ENCODE results near the gene MYPN. TPM values are rescaled to one million over a fixed set of nuclear protein-coding genes. Genes with fewer than 3 reads are reported as not detected.

MYPN gene
- total and polyA plus RNA-seq, 2 experiments from 2014 or later, result not detected

DNA sequence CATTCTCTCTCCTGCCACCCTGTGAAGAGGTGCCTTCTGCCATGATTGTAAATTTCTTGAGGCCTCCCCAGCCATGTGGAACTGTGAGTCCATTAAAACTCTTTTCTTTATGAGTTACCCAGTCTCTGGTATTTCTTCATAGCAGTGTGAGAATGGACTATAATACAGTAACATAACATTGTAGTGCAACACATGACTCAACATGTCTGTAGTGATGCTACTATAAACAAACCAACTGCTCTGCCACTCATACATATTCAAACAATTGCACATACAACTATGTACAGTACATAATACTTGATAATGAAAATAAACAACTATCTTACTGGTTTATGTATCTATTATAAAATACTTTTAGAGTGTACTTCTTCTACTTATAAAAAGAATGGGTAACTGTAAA lies 115.5 kb downstream of the MYPN start (continued):
- TF ChIP-seq, protein P1, sequence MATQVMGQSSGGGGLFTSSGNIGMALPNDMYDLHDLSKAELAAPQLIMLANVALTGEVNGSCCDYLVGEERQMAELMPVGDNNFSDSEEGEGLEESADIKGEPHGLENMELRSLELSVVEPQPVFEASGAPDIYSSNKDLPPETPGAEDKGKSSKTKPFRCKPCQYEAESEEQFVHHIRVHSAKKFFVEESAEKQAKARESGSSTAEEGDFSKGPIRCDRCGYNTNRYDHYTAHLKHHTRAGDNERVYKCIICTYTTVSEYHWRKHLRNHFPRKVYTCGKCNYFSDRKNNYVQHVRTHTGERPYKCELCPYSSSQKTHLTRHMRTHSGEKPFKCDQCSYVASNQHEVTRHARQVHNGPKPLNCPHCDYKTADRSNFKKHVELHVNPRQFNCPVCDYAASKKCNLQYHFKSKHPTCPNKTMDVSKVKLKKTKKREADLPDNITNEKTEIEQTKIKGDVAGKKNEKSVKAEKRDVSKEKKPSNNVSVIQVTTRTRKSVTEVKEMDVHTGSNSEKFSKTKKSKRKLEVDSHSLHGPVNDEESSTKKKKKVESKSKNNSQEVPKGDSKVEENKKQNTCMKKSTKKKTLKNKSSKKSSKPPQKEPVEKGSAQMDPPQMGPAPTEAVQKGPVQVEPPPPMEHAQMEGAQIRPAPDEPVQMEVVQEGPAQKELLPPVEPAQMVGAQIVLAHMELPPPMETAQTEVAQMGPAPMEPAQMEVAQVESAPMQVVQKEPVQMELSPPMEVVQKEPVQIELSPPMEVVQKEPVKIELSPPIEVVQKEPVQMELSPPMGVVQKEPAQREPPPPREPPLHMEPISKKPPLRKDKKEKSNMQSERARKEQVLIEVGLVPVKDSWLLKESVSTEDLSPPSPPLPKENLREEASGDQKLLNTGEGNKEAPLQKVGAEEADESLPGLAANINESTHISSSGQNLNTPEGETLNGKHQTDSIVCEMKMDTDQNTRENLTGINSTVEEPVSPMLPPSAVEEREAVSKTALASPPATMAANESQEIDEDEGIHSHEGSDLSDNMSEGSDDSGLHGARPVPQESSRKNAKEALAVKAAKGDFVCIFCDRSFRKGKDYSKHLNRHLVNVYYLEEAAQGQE (IDR thresholded peaks at IDR 0.05; ENCODE audit: unreplicated experiment), result no peak
- TF ChIP-seq EZH2 (IDR thresholded peaks at IDR 0.05; ENCODE audit: low read depth, unreplicated experiment) (no peak), CREB1 (CRISPR knock-in tag; IDR thresholded peaks at IDR 0.05; ENCODE audit: low read depth) (no peak), ZNF114 (CRISPR knock-in tag; IDR thresholded peaks at IDR 0.05) (no peak), EZH2phosphoT487 (IDR thresholded peaks at IDR 0.05; ENCODE audit: unreplicated experiment) (no peak)
- TF ChIP-seq, protein P2, sequence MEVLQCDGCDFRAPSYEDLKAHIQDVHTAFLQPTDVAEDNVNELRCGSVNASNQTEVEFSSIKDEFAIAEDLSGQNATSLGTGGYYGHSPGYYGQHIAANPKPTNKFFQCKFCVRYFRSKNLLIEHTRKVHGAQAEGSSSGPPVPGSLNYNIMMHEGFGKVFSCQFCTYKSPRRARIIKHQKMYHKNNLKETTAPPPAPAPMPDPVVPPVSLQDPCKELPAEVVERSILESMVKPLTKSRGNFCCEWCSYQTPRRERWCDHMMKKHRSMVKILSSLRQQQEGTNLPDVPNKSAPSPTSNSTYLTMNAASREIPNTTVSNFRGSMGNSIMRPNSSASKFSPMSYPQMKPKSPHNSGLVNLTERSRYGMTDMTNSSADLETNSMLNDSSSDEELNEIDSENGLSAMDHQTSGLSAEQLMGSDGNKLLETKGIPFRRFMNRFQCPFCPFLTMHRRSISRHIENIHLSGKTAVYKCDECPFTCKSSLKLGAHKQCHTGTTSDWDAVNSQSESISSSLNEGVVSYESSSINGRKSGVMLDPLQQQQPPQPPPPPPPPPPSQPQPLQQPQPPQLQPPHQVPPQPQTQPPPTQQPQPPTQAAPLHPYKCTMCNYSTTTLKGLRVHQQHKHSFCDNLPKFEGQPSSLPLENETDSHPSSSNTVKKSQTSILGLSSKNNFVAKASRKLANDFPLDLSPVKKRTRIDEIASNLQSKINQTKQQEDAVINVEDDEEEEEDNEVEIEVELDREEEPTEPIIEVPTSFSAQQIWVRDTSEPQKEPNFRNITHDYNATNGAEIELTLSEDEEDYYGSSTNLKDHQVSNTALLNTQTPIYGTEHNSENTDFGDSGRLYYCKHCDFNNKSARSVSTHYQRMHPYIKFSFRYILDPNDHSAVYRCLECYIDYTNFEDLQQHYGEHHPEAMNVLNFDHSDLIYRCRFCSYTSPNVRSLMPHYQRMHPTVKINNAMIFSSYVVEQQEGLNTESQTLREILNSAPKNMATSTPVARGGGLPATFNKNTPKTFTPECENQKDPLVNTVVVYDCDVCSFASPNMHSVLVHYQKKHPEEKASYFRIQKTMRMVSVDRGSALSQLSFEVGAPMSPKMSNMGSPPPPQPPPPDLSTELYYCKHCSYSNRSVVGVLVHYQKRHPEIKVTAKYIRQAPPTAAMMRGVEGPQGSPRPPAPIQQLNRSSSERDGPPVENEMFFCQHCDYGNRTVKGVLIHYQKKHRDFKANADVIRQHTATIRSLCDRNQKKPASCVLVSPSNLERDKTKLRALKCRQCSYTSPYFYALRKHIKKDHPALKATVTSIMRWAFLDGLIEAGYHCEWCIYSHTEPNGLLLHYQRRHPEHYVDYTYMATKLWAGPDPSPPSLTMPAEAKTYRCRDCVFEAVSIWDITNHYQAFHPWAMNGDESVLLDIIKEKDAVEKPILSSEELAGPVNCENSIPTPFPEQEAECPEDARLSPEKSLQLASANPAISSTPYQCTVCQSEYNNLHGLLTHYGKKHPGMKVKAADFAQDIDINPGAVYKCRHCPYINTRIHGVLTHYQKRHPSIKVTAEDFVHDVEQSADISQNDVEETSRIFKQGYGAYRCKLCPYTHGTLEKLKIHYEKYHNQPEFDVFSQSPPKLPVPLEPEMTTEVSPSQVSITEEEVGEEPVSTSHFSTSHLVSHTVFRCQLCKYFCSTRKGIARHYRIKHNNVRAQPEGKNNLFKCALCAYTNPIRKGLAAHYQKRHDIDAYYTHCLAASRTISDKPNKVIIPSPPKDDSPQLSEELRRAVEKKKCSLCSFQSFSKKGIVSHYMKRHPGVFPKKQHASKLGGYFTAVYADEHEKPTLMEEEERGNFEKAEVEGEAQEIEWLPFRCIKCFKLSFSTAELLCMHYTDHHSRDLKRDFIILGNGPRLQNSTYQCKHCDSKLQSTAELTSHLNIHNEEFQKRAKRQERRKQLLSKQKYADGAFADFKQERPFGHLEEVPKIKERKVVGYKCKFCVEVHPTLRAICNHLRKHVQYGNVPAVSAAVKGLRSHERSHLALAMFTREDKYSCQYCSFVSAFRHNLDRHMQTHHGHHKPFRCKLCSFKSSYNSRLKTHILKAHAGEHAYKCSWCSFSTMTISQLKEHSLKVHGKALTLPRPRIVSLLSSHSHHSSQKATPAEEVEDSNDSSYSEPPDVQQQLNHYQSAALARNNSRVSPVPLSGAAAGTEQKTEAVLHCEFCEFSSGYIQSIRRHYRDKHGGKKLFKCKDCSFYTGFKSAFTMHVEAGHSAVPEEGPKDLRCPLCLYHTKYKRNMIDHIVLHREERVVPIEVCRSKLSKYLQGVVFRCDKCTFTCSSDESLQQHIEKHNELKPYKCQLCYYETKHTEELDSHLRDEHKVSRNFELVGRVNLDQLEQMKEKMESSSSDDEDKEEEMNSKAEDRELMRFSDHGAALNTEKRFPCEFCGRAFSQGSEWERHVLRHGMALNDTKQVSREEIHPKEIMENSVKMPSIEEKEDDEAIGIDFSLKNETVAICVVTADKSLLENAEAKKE (CRISPR knock-in tag; IDR thresholded peaks at IDR 0.05), result no peak
